Activated CD4-positive, alpha-beta T cell treated with anti-CD3 and anti-CD28 coated beads, Interleukin-2, amount 50 U/mL, for 1 hour (primary cell): Measurements from ENCODE around the gene PRKAR1A.
"Not testable (repeated sequence)": the region's sequence is repeated elsewhere in the genome, so short reads cannot be mapped to it uniquely, and the experiment has no call there.

Source experiments
- DNase-seq: peaks from one replicate; pipeline ENCODE4 v3.0.0-alpha.2; 2020

The PRKAR1A gene

DNA sequence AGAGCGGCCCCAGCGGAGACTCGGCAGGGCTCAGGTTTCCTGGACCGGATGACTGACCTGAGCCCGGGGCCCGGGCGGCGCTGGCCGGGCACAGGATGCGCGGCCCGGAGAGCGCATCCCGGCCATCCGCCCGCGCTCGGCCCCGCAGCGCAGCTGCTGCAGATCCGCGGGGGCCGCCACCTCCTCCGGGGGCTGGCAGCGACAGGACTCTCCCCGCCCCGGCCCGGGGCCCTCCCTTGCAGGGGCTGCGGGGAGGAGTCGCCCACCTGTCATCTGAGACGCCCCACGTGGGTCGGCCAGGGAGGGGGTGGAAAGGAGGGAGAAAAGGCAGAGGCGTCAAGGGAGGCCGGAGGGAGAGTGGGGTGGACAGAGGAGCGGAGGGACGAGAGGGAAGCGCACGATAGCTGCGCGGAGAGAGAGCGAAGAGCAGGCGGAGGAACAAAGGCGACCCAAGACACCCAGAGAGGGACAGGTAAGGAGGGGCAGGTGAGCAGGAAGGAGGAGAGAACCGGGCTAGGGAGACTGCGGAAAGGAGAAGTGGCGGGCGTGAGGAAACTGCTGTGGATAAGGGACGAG is 471 bp upstream of the PRKAR1A start:
- peak; percentile 56 for DNase-seq

GRCh38 chr17:68512960-68513474 is 787 bp downstream of the PRKAR1A start:
- DNase-seq: no peak

GRCh38 chr17:68513932-68514331 is 1.7 kb downstream of the PRKAR1A start:
- DNase-seq: no peak

- DNase-seq: no peak
Observed at GRCh38 chr17:68514831-68515635, 2.8 kb downstream of the PRKAR1A start.

- no peak for DNase-seq
Observed at GRCh38 chr17:68516732-68517131, 4.5 kb downstream of the PRKAR1A start.

DNA sequence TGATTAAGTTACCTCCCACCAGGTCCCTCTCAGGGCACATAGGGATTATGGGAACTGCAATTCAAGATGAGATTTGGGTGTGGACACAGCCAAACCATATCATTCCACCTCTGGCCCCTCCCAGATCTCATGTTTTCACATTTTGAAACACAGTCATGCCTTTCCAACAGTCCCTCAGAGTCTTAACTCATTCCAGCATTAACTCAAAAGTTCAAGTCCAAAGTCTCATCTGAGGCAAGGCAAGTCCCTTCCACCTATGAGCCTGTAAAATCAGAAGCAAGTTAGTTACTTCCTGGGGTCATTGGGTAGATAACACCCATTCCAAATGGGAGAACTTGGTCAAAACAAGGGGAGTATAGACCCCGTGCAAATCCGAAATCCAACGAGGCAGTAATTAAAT is 5.4 kb downstream of the PRKAR1A start:
- DNase-seq: not testable (repeated sequence)

DNA sequence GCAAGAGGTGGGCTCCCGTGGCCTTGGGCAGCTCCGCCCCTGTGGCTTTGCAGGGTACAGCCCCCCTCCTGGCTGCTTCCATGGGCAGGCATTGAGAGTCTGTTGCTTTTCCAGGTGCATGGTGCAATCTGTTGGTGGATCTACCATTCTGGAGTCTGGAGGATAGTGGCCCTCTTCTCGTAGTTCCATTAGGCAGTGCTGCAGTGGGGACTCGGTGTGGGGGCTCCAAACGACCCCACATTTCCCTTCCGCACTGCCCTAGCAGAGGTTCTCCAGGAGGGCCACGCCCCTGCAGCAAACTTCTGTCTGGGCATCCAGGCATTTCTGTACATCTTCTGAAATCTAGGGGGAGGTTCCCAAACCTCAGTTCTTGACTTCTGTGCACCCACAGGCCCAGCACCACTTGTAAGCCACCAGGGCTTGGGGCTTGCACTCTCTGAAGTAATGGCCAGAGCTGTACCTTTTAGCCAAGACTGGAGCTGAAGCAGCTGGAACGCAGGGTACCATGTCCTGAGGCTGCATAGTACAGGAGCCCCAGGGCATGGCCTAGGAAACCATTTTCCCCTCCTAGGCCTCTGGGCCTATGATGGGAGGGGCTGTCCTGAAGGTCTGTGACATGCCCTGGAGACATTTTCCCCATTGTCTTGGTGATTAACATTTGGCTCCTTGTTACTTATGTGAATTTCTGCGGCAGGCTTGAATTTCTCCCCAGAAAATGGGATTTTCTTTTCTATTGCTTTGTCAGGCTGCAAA is 6.0 kb downstream of the PRKAR1A start:
- DNase-seq: no peak

GRCh38 chr17:68519051-68519450 is 6.8 kb downstream of the PRKAR1A start:
- DNase-seq: not testable (repeated sequence)

DNA sequence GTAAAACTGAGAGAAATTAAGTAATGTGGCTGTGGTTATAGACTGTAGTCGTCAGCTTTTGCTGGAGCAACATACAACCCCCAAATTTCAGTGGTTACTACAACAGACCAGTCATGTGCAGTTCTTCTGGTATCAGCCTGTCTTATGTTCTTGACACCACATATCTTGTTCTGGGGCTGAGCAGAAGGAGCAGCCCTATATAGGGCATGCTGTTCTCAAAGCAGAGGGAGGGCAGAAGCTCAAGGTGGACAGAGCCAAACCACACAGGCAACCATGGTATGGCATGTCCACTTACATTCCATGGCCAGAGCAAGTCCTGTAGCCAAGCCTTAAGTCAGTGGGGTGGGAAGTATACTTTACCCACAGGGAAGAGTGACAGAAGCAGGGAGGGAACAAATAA is 7.7 kb downstream of the PRKAR1A start:
- DNase-seq: no peak

GRCh38 chr17:68522266-68522665 is 10.0 kb downstream of the PRKAR1A start:
- no peak for DNase-seq

DNA sequence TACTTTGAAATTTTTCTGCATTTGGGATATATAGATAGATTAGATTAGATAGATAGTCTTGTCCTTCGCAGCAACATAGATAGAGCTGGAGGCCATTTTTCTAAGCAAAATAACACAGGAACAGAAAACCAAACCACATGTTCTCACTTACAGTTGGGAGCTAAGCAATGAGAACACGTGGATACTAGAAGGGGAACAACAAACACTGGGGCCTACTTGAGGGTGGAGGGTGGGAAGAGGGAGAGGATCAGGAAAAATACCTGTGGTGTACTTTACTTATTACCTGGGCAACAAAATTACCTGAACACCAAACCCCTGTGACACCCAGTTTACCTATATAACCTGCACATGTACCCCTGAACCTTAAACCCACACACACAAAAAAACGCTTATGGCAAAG is 14.3 kb downstream of the PRKAR1A start:
- no peak for DNase-seq

DNA sequence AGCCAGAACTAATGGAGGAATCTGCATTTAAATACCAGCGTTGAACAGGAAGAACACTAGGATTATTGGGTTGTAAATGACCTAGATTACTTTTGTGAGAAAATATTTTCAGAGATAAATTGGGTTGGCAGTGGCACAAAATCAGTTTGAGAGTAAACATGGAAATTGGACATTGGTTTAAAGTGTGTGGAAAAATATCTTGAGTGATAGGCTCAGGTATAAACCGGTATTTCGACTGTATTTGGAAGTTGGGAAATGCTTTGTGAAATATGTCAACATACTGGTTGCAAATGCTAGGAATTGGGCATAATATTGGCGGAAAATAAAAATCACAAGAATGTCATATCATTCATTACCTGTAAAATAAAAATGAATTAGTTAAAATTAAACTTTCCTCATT is 15.1 kb downstream of the PRKAR1A start:
- no peak for DNase-seq

DNA sequence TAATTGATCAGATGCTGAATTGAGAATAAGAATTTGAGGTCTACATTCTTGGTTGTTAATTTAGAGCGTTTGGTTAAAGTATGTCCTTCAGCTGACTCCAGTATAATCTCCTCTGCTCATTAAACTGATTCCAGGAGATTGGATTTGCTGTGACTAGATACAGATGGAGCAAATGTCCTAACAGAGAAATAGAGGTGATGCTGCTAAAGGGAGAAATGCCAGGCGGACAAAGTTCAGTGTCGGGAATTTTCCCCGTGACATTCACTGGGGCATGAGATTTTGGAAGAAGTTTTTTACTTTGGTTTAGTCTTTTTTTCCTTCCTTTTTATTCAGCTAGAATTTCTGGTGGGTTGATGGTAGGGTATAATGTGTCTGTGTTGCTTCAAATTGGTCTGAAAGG is 19.0 kb downstream of the PRKAR1A start:
- DNase-seq: no peak

- DNase-seq: no peak
Observed at GRCh38 chr17:68532826-68533225, 20.6 kb downstream of the PRKAR1A start.

- no peak for DNase-seq
Observed at GRCh38 chr17:68533887-68534694, 21.9 kb downstream of the PRKAR1A start.

DNA sequence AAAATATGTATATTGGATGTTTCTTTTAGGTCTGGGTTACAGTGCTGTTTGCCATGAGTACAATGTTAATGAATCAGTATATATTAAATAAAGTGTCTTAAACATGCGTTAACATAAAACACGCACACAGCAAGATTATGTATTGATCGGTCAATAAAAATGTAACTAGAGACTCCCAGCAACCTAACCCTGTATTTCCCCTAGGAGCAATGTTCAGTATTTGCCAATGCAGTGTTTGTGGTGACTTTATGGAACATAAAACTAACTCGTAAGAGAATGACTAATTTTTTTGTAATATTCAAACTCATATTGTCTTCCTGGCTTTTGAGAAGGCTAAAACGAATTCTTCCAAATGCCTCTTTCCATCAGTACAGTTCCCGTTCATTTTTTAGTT is 22.5 kb downstream of the PRKAR1A start:
- no peak for DNase-seq

GRCh38 chr17:68535922-68536321 is 23.7 kb downstream of the PRKAR1A start:
- no peak for DNase-seq

DNA sequence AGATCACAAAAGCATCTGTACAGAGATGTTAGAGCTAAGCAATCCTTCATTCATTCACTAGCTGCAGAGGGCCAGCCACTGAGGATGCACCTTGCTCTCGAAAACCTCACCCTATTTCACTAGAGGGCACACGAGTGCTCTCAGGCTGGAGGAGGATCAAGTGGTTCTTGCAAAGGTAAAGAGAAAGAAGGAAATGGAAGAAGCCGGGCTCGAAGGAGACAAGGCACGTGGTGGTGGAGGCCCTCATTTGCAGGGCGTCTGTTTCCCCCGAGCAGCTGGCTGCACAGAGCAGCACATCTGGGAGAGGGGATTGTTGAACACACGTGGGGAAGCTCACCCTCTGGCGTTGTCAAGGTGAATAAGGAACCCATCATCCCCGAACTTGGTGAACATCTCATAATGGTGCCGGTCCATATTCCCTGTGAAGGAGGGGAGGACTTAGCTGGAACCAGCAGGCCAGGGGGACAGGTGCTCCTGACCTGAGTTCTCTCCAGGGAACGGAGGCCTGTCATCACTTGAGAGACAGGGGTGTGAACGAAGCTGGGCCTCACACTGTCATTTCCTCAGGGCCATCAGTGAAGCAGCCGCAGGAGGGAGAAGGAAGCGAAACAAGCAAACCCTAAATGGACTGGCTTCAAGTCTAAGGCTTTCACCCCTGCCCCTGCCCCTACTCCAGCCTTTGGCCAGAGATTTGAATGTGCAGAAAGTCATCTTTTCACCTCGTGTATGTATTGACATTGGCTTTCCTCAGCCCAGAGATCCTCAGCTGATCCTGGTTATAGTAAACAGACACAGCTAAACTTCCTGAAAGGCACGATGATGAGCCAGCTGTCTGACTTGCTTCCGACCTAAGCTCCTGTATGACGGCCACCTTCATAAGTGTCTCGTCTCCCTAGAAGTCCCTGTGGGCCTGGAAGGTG is 27.6 kb downstream of the PRKAR1A start:
- DNase-seq: no peak

GRCh38 chr17:68540981-68541380 is 28.8 kb downstream of the PRKAR1A start:
- DNase-seq: no peak

DNA sequence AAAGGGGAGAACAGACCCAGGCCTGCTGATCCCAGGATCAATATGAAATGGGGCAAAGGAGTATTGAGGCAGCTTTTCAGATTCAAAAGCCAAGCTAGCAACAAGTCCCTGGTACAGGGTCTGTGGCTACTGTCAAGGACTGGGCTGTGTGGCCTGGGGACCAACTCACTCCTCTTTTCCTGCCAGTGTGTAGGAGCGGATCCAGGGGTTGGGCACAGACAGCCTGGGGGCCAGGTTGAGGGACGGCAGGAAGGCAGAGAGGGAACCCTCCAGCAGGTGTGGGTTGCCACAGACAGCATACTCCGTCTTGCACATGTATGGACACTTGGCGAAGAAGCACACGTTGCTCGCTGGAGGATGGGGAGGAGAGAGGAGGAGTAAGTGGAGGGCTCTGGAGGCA is 29.6 kb downstream of the PRKAR1A start:
- DNase-seq: no peak

GRCh38 chr17:68542698-68543463 is 30.7 kb downstream of the PRKAR1A start:
- DNase-seq: no peak
